Nephron (organoid): Measurements from ENCODE around the gene NLRP12.
"Not testable (repeated sequence)": the region's sequence is repeated elsewhere in the genome, so short reads cannot be mapped to it uniquely, and the experiment has no call there.

ENCODE experiments used
- H3K27ac Mint-ChIP-seq, 3 experiments: 2 replicates each; pipeline ENCODE4 v1.8.0; 2020; ENCODE audit warnings: mixed read lengths in 3 of 3, mild to moderate bottlenecking in 2 of 3, moderate library complexity in 1 of 3
- H3K27me3 Mint-ChIP-seq: 2 replicates; pipeline ENCODE4 v1.8.0; 2021; ENCODE audit warnings: low read depth, mild to moderate bottlenecking, moderate library complexity, mixed read lengths
- H3K36me3 Mint-ChIP-seq: 2 replicates; pipeline ENCODE4 v1.8.0; 2020; ENCODE audit warnings: low read depth, mixed read lengths
- H3K4me1 Mint-ChIP-seq: 2 replicates; pipeline ENCODE4 v1.8.0; 2020; ENCODE audit warnings: mixed read lengths
- H3K4me3 Mint-ChIP-seq, 3 experiments: 2 replicates each; pipeline ENCODE4 v1.8.0; 2020; ENCODE audit warnings: mild to moderate bottlenecking in 3 of 3, mixed read lengths in 3 of 3, moderate library complexity in 2 of 3
- H3K9me3 Mint-ChIP-seq: 2 replicates; pipeline ENCODE4 v1.8.0; 2020; ENCODE audit warnings: mixed read lengths
- TF ChIP-seq, protein P1 (sequence below), 3 experiments: fragments of 200-600 bp; sonication (generic); IDR thresholded peaks; one replicate each; pipeline ENCODE4 v1.5.0; 2021; ENCODE audit warnings: antibody characterized with exemption in 3 of 3; ENCODE audit not compliant: unreplicated experiment in 3 of 3

The NLRP12 gene

DNA sequence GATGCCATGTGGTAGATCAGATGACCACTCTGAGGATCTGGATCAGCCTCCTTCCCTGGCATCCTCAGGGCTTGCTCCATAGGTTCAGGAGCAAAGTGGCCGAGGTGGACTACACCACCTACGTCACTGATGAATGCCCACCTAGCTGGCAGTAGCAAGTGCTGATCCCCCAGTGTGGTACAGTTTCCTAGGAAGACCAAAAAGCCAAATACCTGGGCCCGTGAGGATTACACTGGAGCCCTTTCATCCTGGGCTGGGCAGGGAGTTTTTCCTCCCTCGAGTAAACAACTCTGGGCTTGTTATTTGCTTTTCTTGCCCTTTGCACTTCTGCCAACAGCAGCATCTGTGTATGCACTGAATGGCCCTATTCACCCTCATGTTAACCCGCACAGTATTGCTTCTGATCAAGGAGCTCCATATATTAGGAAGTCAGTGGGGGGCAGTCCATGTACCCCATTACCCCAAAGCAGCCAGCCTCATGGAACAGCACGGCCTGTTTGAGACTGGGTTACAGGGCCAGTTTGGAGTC is 40.3 kb upstream of the NLRP12 start:
- no peaks in the 10 kb centered on the region for H3K27me3 Mint-ChIP-seq

DNA sequence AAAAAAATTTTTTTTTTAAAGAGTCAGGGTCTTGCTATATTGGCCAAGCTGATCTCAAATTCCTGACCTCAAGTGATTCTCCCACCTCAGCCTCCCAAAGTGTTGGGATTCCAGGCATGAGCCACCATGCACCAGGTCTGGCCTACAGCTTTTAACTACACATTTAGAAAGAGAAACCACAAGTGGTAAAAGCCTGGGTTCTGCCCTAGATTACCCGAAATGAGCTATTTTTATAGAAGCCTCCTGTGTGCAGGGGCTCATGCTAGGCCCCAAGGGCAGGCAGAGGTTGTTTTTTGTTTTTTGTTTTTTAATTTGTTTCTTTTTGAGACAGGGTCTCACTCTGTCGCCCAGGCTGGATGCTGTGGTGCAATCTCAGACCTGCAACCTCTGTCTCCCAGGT is 29.6 kb upstream of the NLRP12 start:
- no peak overlapping the region for H3K27ac Mint-ChIP-seq
- H3K27me3 Mint-ChIP-seq, result peaks cover 11% of the 10 kb centered on the region
- H3K9me3 Mint-ChIP-seq, result no peaks in the 10 kb centered on the region
- no peak overlapping the region for H3K4me3 Mint-ChIP-seq
- TF ChIP-seq, protein P1, sequence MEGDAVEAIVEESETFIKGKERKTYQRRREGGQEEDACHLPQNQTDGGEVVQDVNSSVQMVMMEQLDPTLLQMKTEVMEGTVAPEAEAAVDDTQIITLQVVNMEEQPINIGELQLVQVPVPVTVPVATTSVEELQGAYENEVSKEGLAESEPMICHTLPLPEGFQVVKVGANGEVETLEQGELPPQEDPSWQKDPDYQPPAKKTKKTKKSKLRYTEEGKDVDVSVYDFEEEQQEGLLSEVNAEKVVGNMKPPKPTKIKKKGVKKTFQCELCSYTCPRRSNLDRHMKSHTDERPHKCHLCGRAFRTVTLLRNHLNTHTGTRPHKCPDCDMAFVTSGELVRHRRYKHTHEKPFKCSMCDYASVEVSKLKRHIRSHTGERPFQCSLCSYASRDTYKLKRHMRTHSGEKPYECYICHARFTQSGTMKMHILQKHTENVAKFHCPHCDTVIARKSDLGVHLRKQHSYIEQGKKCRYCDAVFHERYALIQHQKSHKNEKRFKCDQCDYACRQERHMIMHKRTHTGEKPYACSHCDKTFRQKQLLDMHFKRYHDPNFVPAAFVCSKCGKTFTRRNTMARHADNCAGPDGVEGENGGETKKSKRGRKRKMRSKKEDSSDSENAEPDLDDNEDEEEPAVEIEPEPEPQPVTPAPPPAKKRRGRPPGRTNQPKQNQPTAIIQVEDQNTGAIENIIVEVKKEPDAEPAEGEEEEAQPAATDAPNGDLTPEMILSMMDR (IDR thresholded peaks at IDR 0.05; ENCODE audit: unreplicated experiment in 3 of 3), result no peak
- H3K36me3 Mint-ChIP-seq, result no peaks in the 10 kb centered on the region
- peaks cover 15% of the 10 kb centered on the region for H3K4me1 Mint-ChIP-seq

More for the DNA sequence above, 40.3 kb upstream of the NLRP12 start:
- peaks cover 13% of the 10 kb centered on the region for H3K4me1 Mint-ChIP-seq
- H3K9me3 Mint-ChIP-seq, result no peaks in the 10 kb centered on the region
- no peaks in the 10 kb centered on the region for H3K36me3 Mint-ChIP-seq
- H3K4me3 Mint-ChIP-seq, result peak overlapping the region; percentile 13 to 64 (median 53)
- H3K27ac Mint-ChIP-seq, result peak overlapping the region; percentile 33 to 44 (median 43)
- TF ChIP-seq, protein P1 (IDR thresholded peaks at IDR 0.05; ENCODE audit: unreplicated experiment in 3 of 3), result no peak

DNA sequence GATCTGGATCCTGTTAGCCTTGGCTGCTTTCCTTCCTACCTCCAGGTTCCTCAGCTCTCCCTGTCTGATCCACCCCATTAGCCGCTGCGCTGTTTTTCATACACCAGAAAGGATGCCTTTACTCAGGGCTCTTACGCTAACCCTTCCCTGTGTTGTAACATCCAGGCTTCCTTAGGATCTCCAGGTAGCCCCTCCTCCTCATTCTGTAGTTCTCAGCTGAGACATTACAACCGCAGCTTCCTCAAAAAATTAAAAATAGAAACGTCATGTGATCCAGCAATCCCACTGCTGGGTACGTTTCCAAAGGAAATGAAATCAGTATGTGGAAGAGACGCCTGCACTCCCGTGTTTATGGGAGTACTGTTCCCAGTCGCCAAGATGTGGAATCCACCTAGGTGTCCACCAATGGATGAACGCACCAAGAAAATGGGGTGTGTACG is 25.1 kb upstream of the NLRP12 start:
- Mint-ChIP-seq H3K4me1 (peaks cover 12% of the 10 kb centered on the region), H3K36me3 (no peaks in the 10 kb centered on the region), H3K9me3 (no peaks in the 10 kb centered on the region), H3K4me3 (no peak overlapping the region), H3K27ac (peak overlapping the region in 1 of 3 experiments; percentile 49), H3K27me3 (peaks cover 18% of the 10 kb centered on the region)
- TF ChIP-seq, protein P1 (IDR thresholded peaks at IDR 0.05; ENCODE audit: unreplicated experiment in 3 of 3), result no peak

DNA sequence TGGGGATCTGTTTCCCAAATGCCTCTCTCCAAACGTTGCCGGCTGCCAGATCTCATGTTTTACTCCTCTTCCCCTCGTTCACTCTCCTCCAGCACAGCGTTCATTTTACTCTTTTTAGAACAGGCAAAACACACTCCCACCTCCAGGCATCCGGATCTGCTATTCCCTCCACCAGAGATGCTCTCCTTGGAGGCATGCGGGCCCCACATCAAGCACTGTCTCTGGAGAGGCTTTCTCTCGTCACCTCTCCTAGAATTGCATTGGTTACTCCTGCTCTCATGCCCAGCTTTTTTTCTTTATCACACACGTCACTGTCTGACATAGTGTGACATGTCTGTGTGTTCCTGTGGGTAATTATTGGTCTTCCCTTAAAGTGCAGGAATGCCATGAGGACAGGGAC is 23.4 kb upstream of the NLRP12 start:
- Mint-ChIP-seq H3K9me3 (no peaks in the 10 kb centered on the region), H3K4me1 (peaks cover 5% of the 10 kb centered on the region), H3K36me3 (no peaks in the 10 kb centered on the region), H3K27ac (no peak overlapping the region), H3K4me3 (no peak overlapping the region), H3K27me3 (peaks cover 15% of the 10 kb centered on the region)
- TF ChIP-seq, protein P1 (IDR thresholded peaks at IDR 0.05; ENCODE audit: unreplicated experiment in 3 of 3), result no peak

DNA sequence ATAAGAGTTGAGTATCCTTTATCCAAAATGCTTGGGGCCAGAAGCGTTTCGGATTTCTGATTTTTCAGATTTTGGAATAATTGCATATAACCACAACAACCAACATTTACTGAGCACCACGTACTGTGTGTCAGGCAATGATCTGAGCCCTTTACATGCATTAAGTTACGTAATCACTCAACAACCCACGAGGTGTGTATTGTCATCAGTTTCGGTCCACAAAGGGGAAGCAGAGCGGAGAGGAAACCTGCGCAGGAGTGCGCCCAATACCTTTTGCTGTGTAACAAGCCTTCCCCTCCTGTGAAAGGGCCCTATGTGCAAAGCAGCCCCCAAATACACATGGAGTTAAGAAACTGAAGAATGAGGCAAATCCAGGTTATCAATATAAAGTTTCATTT is 20.7 kb upstream of the NLRP12 start:
- no peak overlapping the region for H3K4me3 Mint-ChIP-seq
- H3K9me3 Mint-ChIP-seq, result no peaks in the 10 kb centered on the region
- no peak overlapping the region for H3K27ac Mint-ChIP-seq
- TF ChIP-seq, protein P1 (IDR thresholded peaks at IDR 0.05; ENCODE audit: unreplicated experiment in 3 of 3), result no peak
- H3K36me3 Mint-ChIP-seq, result no peaks in the 10 kb centered on the region
- peaks cover 12% of the 10 kb centered on the region for H3K27me3 Mint-ChIP-seq
- peaks cover 5% of the 10 kb centered on the region for H3K4me1 Mint-ChIP-seq

DNA sequence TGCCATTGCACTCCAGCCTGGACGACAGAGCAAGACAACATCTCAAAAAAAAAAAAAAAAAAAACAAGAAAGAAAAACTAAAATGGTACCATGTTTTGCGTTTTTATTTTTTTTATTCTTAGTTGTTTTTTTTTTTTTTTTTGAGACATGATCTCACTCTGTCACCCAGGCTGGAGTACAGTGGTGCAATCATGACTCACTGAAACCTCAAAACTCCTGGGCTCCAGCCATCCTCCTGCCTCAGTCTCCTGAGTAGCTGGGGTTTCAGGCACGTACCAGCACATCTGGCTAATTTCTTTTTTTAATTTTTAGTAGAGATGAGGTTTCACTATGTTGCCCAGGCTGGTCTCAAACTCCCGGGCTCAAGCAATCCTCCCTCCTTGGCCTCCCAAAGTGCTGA is 16.8 kb upstream of the NLRP12 start:
- not testable (repeated sequence) for H3K4me3 Mint-ChIP-seq, H3K9me3 Mint-ChIP-seq, H3K27ac Mint-ChIP-seq

DNA sequence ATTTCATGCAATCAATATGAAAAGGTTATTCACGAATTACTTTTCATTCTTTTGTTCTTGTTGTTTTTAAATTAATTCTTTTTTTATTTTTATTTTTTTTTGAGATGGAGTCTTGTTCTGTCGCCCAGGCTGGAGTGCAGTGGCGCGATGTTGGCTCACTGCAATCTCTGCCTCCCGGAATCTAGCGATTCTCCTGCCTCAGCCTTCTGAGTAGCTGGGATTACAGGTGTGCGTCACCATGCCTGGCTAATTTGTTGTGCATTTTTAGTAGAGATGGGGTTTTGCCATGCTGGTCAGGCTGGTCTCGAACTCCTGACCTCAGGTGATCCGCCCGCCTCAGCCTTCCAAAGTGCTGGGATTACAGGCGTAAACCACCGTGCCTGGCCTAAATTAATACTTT is 16.1 kb upstream of the NLRP12 start:
- H3K4me3 Mint-ChIP-seq, H3K36me3 Mint-ChIP-seq, H3K27ac Mint-ChIP-seq, H3K9me3 Mint-ChIP-seq, H3K4me1 Mint-ChIP-seq: not testable (repeated sequence)
- H3K27me3 Mint-ChIP-seq, result peaks cover 16% of the 10 kb centered on the region

More for the DNA sequence above, 16.8 kb upstream of the NLRP12 start:
- not testable (repeated sequence) for H3K36me3 Mint-ChIP-seq, H3K4me1 Mint-ChIP-seq
- peaks cover 14% of the 10 kb centered on the region for H3K27me3 Mint-ChIP-seq

DNA sequence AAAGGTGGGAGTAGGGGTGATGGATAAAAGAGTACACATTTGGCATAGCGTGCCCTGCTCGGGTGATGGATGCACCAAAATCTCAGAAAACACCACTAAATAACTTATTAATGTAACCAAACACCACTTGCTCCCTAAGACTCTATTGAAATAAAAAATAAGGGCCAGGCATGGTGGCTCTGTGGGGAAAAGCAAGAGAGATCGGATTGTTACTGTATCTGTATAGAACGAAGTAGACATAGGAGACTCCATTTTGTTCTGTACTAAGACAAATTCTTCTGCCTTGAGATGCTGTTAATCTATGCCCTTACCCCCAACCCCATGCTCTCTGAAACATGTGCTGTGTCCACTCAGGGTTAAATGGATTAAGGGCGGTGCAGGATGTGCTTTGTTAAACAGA is 14.3 kb upstream of the NLRP12 start:
- peaks cover 34% of the 10 kb centered on the region for H3K27me3 Mint-ChIP-seq
- H3K9me3 Mint-ChIP-seq, H3K4me1 Mint-ChIP-seq, H3K36me3 Mint-ChIP-seq, H3K4me3 Mint-ChIP-seq, H3K27ac Mint-ChIP-seq: not testable (repeated sequence)

DNA sequence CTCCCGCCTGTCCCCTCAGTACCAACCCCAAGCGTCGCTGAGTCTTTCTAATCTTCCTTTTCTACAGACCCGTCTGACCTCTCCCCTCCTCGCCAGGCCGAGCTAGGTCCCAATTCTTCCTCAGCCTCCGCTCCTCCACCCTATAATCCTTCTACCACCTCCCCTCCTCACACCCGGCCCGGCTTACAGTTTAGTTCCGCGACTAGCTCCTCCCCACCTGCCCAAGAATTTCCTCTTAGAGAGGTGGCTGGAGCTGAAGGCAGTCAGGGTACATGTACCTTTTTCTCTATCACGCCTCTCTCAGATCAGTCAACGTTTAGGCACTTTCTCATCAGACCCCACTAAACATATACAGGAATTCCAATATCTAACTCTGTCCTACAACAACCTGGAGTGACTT is 8.7 kb upstream of the NLRP12 start:
- not testable (repeated sequence) for H3K4me3 Mint-ChIP-seq, H3K36me3 Mint-ChIP-seq, H3K4me1 Mint-ChIP-seq, H3K27ac Mint-ChIP-seq, H3K9me3 Mint-ChIP-seq
- peaks cover 62% of the 10 kb centered on the region for H3K27me3 Mint-ChIP-seq
